Pancreas (tissue), 10 donors: ENCODE results near the gene EWSR1. TPM values are rescaled to one million over a fixed set of nuclear protein-coding genes. Genes with fewer than 3 reads are reported as not detected.
"Not testable (repeated sequence)": the region's sequence is repeated elsewhere in the genome, so short reads cannot be mapped to it uniquely, and the experiment has no call there.

Experiments
- ATAC-seq, 4 donors: fragments of 200-7000 bp; cut with Tn5 transposase; one replicate each; pipeline versions ENCODE4 v1.8.0 to v1.9.1; 2020; ENCODE audit warnings: mild to moderate bottlenecking in 4 of 4, moderate library complexity in 4 of 4
- DNase-seq, 6 donors: peaks; one replicate each; pipeline ENCODE4 v3.0.0-alpha.2; 2020
- FAIRE-seq: peaks from 2 replicates; lab custom pipeline; 2012; peaks lifted over from hg19 to GRCh38; lab: Jason Lieb, UNC
- H3K27ac ChIP-seq, 4 donors: fragments of 200-600 bp; sonication (generic); 1 replicate in 3 of 4; 2 replicates in 1 of 4; pipeline versions ENCODE4 v1.5.0 to v1.8.0; 2020
- H3K27me3 ChIP-seq, 4 donors: fragments of 200-600 bp; one replicate each; pipeline ENCODE4 v1.8.0; 2021
- H3K36me3 ChIP-seq, 3 donors: fragments of 200-600 bp; sonication (generic) in 1 of 3; one replicate each; pipeline versions ENCODE4 v1.5.0 to v1.8.0; 2020 to 2021
- H3K4me1 ChIP-seq, 3 donors: fragments of 200-600 bp; one replicate each; pipeline ENCODE4 v1.8.0; 2021
- H3K4me3 ChIP-seq, 4 donors: fragments of 200-600 bp; sonication (generic) in 2 of 4; one replicate each; pipeline versions ENCODE4 v1.5.0 to v1.8.0; 2020 to 2021
- H3K9me3 ChIP-seq, 4 donors: fragments of 200-600 bp; one replicate each; pipeline ENCODE4 v1.8.0; 2021
- CTCF ChIP-seq, 4 donors: fragments of 200-600 bp; sonication (generic) in 3 of 4; IDR thresholded peaks; one replicate each; pipeline versions ENCODE4 v1.5.0 to v1.8.0; 2021; ENCODE audit warnings: antibody characterized with exemption in 4 of 4
- whole genome bisulfite sequencing, 2 donors: extraction: QIAGEN DNeasy Blood & Tissue Kit; methylation state at CpG; one replicate each; pipeline ENCODE4 v1.1.7; 2013; 5-methylcytosine and 5-hydroxymethylcytosine counted together
- intact Hi-C, 3 donors: fragments of 100-400 bp; cut with DNase I; formaldehyde crosslinking; loops; one replicate each; pipeline versions ENCODE4 v1.11.1 to v1.14.2; 2022
- polyA plus RNA-seq, 2 donors: library from polyadenylated mRNA; stranded (reverse); fragments of 200-250 nt; gene quantifications; one replicate each; pipeline ENCODE4 v1.2.3, GENCODE V29; 2013
- total RNA-seq, 6 donors: library from RNA; stranded (reverse); fragmentation: NEBNext Ultra II Directional in 4 of 6; extraction: Animal tissue kit (Norgen Biotek cat#: 25700) in 4 of 6; gene quantifications; one replicate each; pipeline versions ENCODE4 v1.2.1 to v1.2.4, GENCODE V29; 2021 to 2023
- donor health status: healthy with polysubstance abuse.
- donor health status: DM: no; HTN: no; CAD: no; lungs with moderate emphysema.
- donor health status: DM: no; HTN: no; CAD: no.
- donor health status: control.
- donor health status: control.
- donor health status: Bipolar disorder and iron deficiency.
- donor health status: DM: yes; HTN: yes; CAD: no.
- donor health status: DM: no; HTN: no; CAD: no.
- donor health status: DM: no; HTN: no; CAD: no.
- donor health status: DM: yes; HTN: yes; CAD: no.

EWSR1 gene, protein sequence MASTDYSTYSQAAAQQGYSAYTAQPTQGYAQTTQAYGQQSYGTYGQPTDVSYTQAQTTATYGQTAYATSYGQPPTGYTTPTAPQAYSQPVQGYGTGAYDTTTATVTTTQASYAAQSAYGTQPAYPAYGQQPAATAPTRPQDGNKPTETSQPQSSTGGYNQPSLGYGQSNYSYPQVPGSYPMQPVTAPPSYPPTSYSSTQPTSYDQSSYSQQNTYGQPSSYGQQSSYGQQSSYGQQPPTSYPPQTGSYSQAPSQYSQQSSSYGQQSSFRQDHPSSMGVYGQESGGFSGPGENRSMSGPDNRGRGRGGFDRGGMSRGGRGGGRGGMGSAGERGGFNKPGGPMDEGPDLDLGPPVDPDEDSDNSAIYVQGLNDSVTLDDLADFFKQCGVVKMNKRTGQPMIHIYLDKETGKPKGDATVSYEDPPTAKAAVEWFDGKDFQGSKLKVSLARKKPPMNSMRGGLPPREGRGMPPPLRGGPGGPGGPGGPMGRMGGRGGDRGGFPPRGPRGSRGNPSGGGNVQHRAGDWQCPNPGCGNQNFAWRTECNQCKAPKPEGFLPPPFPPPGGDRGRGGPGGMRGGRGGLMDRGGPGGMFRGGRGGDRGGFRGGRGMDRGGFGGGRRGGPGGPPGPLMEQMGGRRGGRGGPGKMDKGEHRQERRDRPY
- total RNA-seq: 100 to 1,000 TPM in 3 of 6 donors, 10 to 100 TPM in 3; 49.2 to 104 (median 87.5) TPM
- 100 to 1,000 TPM; 136 to 257 TPM for polyA plus RNA-seq

DNA sequence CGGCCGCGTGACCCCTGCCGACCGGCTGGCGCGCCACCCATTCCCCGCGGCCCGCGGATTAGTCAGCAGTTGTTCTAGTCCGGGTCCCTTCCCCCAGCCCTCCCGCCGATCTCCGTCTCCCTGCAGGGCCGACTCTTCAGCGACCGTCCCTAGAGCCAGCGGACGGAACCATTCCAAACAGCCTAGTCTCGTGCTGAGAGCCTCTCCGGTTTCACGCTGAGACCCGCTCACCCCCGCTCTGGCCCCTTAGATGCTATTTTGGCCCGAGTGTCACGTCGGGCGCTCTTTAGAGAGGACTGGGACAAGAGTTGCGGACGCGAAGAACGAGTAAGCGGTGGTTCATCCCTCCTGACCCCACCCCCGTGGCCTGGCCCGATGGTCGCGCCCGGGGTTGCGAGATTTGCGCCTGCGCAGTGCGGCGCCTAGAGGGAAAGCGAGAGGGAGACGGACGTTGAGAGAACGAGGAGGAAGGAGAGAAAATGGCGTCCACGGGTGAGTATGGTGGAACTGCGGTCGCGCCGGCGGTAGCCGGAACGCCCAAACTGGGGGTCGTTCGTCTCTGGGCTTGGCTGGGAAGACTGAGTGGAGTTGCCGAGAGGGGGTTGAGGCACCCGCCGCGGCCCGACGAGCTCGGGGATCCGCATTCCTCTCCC lies at the start of gene EWSR1, which contains the start of gene RHBDD3:
Gene EWSR1, plus strand, starts transcription at position 411 of the 653 bp plus-strand sequence. Its CDS starts 69 bp downstream, at position 480.
Gene RHBDD3, minus strand, starts transcription at position 124 of the 653 bp plus-strand sequence. CDS start 2,355 bp downstream, outside the sequence.
- DNase-seq (peak; percentile 96 to 99 (median 96)), ATAC-seq (peak; percentile 84 to 92 (median 87)), FAIRE-seq (no peak)
- peak within 1 kb of the TSS; percentile 79 to 98 (median 93) for H3K4me3 ChIP-seq
- intact Hi-C loops: no loop called here
- H3K27me3 ChIP-seq: no peaks in the 10 kb centered on the region
- H3K4me1 ChIP-seq: peaks cover 21 to 37% (median 28%) of the 10 kb centered on the region in 3 donors
- H3K36me3 ChIP-seq: peaks cover 0 to 4% (median under 1%) of the 10 kb centered on the region in 3 donors
- peak within 1 kb of the TSS; percentile 99 to 100 (median 100) for H3K27ac ChIP-seq
- WGBS, 2 donors: 0 to 1% methylated on average over 63 to 67 of the region's 67 CpGs
- TF ChIP-seq CTCF (IDR thresholded peaks at IDR 0.05): no peak
- no peaks in the 10 kb centered on the region for H3K9me3 ChIP-seq

DNA sequence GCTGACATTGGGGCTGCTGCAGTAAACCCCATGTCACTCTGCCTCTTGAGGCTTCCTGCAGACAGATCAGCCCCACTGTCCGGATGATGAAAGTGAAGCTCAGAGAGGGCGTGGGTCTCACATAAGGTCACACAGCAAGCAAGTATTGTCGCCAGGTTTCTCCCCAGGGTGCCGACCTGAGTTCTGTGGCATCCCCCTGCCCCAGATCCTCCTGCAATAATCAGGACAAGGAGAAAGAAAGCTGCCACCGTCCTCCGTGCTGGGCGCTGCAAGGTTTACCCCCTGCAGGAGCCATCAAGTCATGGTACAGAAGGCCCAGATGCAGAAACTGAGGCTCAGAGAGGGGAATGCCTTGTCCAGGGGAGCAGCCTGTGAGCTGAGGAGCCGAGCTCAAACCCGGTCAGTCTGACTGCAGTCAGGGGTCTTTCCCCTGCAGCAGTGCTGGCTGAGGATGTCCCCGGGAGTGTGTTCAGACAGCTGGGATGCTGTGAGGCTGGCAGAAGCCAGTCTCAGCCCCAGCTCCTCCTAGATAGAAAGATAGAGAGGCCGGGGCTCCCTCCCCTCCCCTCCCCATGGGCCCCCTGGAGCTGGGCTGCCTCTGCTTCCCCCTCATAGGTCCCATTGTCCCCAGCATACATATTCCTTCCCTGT lies 49.2 kb upstream of the EWSR1 start:
- intact Hi-C loops: no loop called here
- H3K27ac ChIP-seq: no peak overlapping the region
- H3K9me3 ChIP-seq: no peaks in the 10 kb centered on the region
- WGBS, 2 donors: 94% methylated on average over 10 to 11 of the region's 11 CpGs
- no peak for DNase-seq
- no peaks in the 10 kb centered on the region for H3K27me3 ChIP-seq
- no peak for TF ChIP-seq CTCF (IDR thresholded peaks at IDR 0.05)
- no peak overlapping the region for H3K4me3 ChIP-seq
- no peaks in the 10 kb centered on the region for H3K36me3 ChIP-seq
- H3K4me1 ChIP-seq: peaks cover 7 to 23% (median 15%) of the 10 kb centered on the region in 3 donors
- no peak for FAIRE-seq
- ATAC-seq: no peak

DNA sequence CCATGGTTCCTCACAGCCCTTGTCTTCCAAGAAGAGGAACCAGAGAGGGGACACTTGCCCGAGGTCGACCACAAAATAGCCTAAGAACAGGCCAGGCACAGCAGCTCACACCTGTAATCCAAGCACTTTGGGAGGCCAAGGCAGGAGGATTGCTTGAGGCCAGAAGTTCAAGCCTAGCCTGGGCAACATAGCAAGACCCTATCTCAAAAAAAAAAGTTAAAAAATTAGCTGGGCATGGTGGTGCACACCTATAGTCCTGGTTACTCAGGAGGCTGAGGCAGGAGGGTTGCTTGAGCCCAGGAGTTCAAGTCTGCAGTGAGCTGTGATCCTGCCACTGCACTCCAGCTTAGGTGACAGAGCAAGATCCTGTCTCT lies 48.7 kb upstream of the EWSR1 start:
- intact Hi-C loops, FAIRE-seq, H3K4me3 ChIP-seq, H3K36me3 ChIP-seq, H3K27ac ChIP-seq, H3K9me3 ChIP-seq, DNase-seq, ATAC-seq, H3K27me3 ChIP-seq: not testable (repeated sequence)
- peaks cover 7 to 23% (median 15%) of the 10 kb centered on the region in 3 donors for H3K4me1 ChIP-seq
- WGBS, 2 donors: 70 to 78% methylated on average over 2 of the region's 2 CpGs

DNA sequence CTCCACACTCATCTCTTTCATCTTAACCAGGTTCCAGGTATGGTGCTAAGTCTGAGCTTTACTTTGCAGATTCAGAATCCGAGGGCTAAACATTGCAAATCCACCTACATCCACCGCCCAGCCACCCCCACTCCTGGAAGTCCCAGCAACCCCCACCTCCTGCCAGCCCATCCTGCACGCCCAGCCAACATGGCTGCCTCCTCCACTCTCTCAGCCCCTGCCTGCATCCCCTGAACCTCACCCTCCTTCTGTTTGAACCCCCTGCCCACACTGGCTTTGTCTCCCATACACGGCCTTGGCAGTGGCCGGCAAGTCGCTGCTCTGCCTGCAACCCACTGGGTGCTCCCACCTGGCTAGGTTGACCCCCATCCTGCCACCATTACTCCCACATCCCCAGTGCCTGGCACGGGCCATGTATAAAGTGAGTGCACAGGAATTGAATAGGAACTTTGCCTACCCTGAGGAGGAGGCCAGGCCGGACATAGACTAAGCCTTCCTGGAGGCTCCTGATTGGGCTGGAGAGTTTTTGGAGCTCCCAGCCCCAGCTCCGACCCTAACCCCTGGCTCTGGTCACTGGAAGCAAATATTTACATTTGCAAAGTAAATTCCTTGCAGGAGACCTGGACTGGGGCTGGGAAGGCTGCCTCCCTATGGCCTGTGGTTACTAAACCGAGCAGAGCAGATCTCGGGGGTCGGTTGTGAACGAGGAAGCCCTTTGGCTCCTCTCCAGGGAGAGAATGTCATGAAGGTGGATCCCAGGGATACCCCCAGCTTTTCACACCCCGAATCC lies 48.0 kb upstream of the EWSR1 start:
- peak in 3 of 6 donors; percentile 18 to 59 (median 42) for DNase-seq
- Histone ChIP-seq H3K4me1 (peaks cover 7 to 23% (median 15%) of the 10 kb centered on the region in 3 donors), H3K36me3 (no peaks in the 10 kb centered on the region), H3K27ac (no peak overlapping the region), H3K4me3 (no peak overlapping the region), H3K9me3 (no peaks in the 10 kb centered on the region), H3K27me3 (no peaks in the 10 kb centered on the region)
- intact Hi-C loops: no loop called here
- 46 to 47% methylated on average over 14 of the region's 14 CpGs for WGBS, 2 donors
- TF ChIP-seq CTCF (IDR thresholded peaks at IDR 0.05): no peak
- FAIRE-seq: no peak
- peak in 3 of 4 donors; percentile 38 to 64 (median 59) for ATAC-seq
